ENCODE measurements around the gene PAK6.

Gene PAK6

DNA sequence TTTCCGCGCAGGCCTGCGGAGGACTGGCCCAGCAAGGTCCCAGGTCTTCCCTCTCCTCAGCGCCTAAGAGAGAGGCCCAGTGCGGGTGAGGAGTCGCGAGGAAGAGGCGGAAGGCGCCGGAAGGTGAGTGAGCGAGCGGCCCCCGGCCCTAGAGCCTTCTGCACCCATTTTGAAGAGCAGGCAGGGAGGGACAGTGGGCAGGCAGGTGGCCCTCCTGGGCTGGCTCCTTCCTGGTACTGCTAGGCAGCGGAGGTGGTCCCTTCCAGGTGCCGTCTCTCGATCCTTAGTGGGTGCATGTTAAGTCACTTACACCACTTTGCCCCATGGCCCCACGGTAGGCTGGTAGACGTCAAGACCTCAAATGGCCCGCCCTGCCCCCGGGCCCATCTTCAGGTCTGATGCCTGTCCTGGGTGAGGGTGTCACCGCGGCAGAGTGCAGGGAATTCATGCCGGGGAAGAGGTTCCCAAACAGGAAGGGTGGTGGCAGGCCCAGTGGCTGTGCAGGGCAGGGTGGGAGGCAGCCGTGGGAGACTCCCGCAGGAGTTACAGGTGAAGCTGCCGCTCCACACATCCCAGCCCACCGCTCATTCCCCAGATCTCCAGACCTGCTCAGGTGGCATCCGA lies 14.4 kb downstream of the PAK6 start:
- DNase-seq (ENCODE audit: low read depth, low spot score): no peak
- no peak overlapping the region for H3K27ac ChIP-seq

DNA sequence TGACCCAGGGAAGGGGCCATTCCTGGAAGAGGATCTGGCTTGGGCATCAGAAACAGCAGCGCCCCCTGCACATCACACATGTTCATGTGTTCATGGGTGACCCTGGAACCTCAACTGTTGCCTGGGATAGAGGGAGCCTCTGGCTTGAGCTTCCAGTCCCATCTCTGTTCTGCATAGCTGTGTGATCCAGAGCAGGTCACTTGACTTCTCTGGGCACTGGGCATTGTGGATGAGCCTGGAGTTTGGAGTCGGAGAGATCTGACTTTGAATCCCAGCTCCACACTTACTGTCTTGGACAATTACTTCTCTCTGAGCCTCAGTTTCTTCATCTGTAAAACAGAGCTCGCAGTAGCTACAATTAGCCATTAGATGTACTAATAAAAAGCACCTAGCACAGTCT lies 15.6 kb downstream of the PAK6 start:
- no peak overlapping the region for H3K27ac ChIP-seq
- no peak for DNase-seq (ENCODE audit: low read depth, low spot score)

DNA sequence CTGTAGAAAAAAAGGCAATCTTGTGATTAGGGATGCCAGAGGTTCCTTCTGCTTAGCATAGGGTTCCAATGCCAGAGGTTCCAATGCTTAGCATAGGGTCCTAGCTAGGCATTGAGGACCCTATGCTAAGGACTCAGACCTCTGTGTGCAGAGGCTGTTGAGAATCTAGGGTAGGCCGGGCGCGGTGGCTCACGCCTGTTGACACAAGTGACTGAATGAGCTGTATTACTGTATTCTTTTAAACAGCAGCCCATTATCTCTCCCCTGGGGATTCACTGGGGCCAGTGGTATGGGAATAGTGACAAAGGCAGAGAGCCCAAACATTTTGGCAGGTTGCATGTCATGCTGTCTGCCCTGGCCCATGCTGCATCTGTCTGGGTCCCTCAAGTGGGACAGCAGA lies 16.2 kb downstream of the PAK6 start:
- no peak for DNase-seq (ENCODE audit: low read depth, low spot score)
- H3K27ac ChIP-seq: no peak overlapping the region

DNA sequence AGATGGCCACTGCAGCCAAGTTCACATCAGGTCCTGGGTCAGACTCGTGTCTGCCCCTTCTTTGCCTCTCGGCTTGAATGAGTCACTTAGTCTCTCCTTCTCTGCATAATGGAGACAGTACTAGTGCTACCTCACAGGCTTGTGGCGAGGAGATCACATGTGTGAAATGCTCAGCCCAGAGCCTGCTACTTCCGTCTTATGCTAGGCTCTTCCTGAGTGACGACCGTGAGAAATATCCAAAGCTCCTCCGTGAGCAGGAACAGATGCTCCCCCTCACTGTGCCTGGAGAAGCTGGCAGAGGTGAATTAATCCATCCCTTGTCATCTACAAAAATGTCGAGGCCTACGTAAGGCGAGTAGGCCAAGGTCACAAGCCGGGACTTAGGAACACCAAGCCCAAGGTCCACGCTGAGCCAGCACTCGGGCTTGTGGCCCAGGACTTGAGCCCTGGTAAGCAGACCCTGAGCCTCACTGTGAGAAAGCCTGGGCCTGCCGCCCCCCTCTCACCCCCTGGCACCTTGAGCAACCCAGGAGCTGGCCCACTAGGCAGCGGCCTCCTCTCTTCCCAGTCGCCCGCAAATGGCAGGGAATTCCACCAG lies 17.9 kb downstream of the PAK6 start:
- no peak for DNase-seq (ENCODE audit: low read depth, low spot score)
- no peak overlapping the region for H3K27ac ChIP-seq

DNA sequence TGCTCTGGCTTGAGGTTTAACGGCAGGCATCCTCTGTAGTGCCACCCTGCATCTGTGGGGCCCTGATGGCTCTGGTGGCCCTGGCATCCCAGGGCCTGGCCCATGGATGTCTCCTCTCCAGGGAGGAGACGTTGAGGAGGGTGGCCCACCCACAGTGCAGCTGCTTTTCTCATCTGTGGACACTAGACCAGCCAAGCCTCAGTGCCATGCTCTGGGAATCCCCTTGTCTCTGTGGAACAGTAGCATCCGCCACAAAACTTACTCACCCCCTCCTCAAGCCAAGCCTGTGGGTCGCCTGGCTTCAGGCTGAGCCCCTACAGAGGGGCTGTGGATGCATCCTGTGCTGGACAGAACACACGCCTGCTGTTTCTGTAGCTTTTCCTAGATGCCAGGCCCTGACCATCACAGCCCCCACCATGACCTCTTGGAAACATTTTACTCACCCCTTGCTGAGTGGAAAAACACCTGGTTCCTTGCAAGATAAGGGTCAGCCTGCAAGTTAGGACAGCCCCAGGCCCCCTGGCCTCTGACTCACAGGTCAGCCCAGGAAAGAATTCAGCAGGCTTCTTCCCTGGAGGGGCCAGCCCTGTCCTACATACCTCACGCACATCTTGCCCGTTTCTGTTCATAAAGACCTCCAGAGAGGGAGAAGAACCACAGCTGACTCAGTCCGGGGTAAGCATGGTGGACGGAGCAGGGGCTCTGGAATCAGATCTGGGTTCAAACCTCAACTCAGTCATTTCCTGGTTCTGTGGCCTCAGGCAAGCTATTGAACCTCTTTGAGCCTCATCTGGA lies 19.0 kb downstream of the PAK6 start:
- DNase-seq (ENCODE audit: low read depth, low spot score): no peak

DNA sequence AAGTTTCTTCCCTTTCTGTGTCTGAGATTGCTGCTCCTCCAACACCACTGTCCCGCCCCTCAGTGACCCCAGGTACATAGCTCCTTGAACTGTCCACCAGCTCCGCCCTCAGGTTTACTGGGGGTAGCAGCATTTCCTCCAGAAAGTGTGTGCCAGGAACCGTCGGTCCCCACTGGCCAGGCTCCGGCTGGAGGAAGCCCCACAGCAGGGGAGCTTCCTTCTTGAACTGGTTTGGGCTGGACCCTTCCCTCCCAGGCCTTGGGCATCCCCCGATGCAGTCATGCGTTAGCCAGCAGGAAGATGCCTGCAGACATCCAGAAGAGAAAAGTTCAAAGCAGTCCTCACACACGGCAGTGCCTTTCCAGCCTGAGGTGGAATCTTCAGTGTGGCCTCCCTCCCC lies 19.7 kb downstream of the PAK6 start:
- H3K27ac ChIP-seq: no peak overlapping the region
- no peak for DNase-seq (ENCODE audit: low read depth, low spot score)

More for the DNA sequence above, 19.0 kb downstream of the PAK6 start:
- H3K27ac ChIP-seq: no peak overlapping the region

DNA sequence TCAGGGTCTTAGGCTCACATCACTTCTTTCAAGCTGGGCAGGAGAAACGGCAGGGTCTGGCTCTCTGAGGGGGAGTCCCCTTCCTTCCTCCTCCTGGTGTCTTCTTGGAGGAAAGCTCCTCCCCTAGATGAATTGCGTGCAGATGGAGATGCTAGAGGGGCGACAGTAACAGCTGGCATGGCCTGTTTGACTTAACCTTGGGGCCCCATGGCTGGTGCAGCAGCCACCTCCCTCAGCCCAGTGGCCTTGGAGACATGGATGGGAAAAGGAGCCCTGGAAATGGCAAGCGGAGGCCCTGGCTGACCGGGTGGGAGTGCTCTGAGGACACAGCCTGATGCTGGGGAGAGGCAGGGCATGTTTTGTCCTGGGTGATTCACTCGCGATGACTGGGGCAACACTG lies 20.2 kb downstream of the PAK6 start:
- no peak overlapping the region for H3K27ac ChIP-seq
- DNase-seq (ENCODE audit: low read depth, low spot score): no peak

DNA sequence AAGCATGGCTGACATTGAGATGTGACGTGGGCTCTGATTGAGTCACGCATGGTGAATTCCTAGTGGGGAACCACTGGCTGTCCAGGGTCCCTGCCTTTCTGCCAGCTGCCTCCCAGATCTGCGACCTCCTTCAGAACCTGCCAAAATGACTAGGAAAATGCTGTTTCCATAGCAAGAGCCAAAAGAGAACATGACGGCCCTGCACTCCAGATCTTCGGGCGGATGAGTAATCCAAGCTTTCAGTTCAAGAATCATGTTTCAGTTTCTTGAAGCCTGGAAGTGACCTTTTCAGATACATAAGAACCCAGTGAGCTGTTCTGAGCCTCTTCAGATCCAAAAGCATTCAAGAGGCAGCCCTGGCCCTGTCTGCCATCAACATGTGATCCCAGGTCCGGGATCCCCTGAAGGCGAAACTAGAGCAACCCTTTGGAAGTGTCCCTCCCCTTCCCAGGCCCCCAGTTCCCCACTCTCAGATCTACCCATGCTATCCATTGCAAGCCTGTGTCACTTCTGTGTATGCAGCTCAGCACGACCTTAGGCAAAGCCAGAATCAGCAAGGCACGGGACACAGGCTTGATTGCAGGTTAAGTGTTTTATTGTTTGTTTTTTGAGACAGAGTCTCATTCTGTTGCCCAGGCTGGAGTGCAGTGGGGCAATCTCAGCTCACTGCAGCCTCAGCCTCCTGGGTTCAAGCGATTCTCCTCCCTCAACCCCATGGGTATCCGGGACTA lies 24.3 kb downstream of the PAK6 start:
- no peak overlapping the region for H3K27ac ChIP-seq
- DNase-seq (ENCODE audit: low read depth, low spot score): no peak

DNA sequence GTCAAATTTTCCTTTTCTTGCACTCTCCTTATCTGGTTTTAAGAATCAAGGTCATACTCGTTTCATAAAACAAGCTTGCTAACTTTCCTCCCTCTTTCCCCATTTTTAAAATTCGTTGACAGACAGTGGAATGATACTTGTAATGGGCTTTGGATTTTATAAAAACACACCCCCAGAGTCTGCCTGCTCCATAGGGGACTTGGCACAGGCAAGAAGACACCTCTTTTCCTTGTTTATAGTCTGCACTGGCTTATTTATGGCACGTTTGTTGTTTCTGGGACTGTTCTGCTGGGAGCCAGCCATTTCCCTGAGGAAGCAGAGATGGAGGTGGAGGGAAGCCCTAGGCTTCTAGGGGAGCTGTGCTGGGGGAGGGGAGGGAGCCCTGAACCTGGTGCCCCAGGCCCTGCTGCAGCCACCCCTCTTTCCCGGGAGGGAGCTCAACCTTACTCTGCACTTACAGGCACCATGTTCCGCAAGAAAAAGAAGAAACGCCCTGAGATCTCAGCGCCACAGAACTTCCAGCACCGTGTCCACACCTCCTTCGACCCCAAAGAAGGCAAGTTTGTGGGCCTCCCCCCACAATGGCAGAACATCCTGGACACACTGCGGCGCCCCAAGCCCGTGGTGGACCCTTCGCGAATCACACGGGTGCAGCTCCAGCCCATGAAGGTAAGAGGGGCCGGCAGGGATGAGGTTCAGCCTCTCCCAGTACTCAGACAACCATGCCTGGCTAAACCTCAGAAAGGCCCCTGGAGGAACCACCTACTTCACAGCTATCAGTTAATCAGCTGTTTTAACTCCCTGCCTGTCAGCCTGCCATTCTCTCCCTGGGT lies 25.7 kb downstream of the PAK6 start:
- DNase-seq (ENCODE audit: low read depth, low spot score): no peak
- no peak overlapping the region for H3K27ac ChIP-seq

DNA sequence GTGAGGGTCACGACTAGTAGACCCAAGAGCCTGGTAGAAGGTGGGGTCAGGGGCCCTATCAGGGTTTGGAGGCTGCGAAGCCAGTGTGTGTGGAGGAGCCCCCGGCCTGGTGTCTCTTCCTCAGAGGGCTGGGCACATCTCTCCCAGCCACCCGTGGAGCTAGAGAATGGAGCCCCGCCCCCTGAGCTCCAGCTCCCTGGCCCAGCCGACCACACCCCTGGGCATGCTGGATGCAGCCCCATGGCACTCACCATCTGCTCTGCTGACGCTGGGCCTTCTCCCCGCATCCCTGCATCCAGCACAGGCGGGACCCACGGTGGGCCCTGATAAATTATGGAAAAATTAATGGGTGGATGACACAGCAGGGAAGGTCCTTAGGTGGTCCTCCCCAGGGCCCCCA lies 26.5 kb downstream of the PAK6 start:
- H3K27ac ChIP-seq: no peak overlapping the region
- no peak for DNase-seq (ENCODE audit: low read depth, low spot score)

DNA sequence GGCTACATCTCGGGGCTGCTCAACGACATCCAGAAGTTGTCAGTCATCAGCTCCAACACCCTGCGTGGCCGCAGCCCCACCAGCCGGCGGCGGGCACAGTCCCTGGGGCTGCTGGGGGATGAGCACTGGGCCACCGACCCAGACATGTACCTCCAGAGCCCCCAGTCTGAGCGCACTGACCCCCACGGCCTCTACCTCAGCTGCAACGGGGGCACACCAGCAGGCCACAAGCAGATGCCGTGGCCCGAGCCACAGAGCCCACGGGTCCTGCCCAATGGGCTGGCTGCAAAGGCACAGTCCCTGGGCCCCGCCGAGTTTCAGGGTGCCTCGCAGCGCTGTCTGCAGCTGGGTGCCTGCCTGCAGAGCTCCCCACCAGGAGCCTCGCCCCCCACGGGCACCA lies 27.0 kb downstream of the PAK6 start:
- no peak overlapping the region for H3K27ac ChIP-seq
- no peak for DNase-seq (ENCODE audit: low read depth, low spot score)

DNA sequence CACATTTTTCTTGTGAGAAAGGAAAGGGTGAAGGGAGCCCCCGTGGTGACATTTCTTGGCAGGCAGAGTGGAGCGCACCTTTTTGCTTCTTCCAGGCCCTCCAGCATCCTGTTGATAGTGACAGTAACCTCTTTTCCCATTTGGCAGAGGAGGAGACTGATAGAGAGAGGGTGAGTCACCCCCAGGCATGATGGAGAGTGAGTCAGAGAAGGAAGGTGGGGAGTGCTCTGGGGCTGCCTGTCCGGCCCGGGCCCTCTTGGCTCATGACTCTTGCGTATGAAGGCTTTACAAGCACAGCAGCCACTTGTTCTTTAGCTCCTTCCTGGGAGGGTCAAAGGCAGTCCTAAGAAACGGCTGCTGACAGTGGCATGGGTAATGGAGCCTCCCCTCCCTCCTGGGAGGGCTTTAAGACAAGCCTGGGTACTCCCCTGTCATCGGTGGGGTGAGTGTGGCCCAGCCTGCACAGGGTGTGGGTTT lies 28.0 kb downstream of the PAK6 start:
- H3K27ac ChIP-seq: peak overlapping the region; percentile 50

DNA sequence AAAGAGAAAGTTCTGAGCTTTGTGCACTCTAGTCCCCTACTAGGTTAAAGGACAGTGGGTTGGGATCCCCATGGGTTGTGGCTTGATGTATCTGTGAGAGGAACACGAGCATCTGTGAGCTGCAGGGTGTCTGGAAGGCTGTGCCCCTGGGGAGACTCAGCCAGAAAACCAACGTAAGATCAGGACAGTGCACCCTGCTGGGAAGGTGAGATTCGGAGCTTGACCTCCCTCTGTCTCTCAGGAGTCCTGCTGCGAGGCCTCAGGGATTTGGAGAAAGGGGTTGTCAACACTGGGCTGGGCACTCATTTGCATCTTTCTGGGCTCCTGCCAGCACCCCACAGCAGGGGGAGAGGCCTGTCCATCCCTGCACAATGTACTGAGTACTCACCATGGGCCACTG lies 28.8 kb downstream of the PAK6 start:
- DNase-seq (ENCODE audit: low read depth, low spot score): no peak
- no peak overlapping the region for H3K27ac ChIP-seq

More for the DNA sequence above, 28.0 kb downstream of the PAK6 start:
- DNase-seq (ENCODE audit: low read depth, low spot score): peak; percentile 89

DNA sequence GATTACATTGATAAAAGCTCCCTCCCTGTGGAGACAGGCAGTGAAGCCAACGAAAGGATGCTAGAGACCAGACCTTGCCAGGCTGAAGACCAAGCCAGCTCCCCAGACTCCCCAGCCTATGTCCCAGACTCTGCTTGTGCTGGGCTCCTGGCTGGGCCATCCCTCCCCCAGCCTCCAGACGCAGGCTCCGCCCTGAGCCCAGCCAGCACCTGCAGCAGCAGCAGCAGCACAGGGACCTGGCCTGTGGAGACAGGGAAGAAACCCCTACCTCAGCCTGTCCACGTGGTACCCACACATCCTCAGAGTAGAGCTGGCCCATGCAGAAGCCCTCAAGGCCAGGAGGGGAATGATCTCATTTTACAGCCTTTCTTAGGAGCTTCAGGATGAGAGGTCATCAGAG lies 30.7 kb downstream of the PAK6 start:
- H3K27ac ChIP-seq: no peak overlapping the region
- no peak for DNase-seq (ENCODE audit: low read depth, low spot score)

DNA sequence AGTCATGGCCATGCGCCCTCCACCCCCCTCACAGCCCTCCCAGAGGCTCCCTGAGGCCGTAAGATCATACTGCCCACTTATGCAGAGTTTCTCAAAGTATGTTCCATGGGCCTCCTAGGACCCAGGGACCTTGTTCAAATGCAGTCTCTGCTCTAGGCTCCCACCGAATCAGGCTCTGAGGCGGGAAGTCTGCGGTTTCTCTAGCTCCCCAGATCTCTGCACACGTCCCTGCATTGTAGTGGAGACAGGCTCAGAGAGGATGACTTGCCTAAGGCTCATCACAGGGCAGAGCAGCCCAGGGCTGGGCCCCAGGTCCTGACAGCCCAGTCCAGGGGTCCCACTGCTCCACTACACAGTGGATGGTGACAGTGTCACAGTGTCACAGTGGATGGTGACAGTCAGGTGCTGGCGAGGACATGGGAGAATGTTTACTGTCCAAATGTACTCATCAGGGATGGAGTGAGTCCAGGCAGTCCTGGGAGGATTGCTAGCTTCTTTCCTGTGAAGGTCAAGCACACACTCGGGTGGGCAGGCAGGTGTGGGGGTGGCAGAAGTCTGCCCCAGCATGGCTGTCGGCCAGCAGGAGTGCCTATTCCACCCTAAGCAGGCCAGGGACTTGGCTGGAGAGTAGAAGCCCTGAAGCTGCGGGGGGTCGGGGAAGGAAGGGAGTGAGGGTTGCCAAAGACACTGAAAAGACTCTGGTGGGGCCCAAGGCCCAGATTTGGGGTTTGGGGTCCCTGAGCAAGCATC lies 31.6 kb downstream of the PAK6 start:
- DNase-seq (ENCODE audit: low read depth, low spot score): no peak
- no peak overlapping the region for H3K27ac ChIP-seq

DNA sequence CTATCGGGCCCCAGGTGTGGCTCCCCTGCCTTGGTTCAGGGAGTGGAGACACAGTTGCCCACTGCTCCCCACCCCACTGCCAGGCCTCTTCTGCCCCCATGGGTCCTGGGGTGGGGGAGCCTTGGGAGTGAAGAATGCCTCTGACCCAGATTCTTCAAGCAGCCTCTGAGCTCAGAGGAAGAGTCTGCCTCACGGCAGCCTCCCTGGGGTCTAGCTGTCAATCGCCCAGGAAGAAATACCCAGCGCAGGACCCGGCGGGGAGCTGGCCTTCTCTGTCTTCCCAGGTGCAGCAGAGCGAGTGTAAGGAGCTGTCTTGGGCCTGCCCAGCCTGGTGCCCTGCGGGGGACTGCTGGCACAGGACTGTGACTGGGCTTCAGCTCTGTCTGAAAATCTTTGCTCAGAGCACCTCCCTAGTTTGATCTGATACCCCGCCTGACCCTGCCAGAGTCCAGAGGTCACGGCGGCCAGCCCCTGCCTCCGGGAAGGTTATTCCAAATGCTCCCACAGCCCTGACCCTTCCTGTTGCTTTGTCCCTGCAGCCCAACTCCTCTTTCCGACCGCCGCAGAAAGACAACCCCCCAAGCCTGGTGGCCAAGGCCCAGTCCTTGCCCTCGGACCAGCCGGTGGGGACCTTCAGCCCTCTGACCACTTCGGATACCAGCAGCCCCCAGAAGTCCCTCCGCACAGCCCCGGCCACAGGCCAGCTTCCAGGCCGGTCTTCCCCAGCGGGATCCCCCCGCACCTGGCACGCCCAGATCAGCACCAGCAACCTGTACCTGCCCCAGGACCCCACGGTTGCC lies 33.0 kb downstream of the PAK6 start:
- no peak overlapping the region for H3K27ac ChIP-seq
- no peak for DNase-seq (ENCODE audit: low read depth, low spot score)

DNA sequence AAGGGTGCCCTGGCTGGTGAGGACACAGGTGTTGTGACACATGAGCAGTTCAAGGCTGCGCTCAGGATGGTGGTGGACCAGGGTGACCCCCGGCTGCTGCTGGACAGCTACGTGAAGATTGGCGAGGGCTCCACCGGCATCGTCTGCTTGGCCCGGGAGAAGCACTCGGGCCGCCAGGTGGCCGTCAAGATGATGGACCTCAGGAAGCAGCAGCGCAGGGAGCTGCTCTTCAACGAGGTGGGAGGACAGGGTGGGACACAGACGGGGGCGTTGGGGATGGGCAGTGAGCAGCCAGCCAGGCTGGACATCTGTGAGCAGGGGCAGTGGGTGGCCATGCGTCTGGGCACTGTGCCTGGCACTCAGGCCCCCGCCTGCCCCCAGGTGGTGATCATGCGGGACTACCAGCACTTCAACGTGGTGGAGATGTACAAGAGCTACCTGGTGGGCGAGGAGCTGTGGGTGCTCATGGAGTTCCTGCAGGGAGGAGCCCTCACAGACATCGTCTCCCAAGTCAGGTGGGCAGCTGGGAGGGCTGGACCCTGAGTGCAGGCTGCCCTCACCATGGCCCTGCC lies 33.7 kb downstream of the PAK6 start:
- DNase-seq (ENCODE audit: low read depth, low spot score): no peak
- H3K27ac ChIP-seq: no peak overlapping the region

DNA sequence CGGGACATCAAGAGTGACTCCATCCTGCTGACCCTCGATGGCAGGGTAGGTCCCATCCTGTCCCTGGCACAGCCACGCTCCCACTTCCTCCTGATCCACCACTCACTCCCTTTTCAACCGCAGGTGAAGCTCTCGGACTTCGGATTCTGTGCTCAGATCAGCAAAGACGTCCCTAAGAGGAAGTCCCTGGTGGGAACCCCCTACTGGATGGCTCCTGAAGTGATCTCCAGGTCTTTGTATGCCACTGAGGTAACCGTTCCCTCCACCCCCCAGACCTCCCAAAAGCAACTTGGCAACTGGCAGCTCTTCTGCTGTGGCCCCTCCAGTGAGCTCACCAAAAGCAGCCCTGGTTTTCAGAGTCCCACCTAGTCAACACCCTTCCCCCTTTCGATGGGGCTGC lies 34.6 kb downstream of the PAK6 start:
- H3K27ac ChIP-seq: no peak overlapping the region
- DNase-seq (ENCODE audit: low read depth, low spot score): no peak
